ENCODE measurements around the gene PHF23. TPM values are rescaled to one million over a fixed set of nuclear protein-coding genes. Genes with fewer than 3 reads are reported as not detected.

The PHF23 gene
- total RNA-seq, 1 experiment from 2014 or later = 85.1 TPM

GRCh38 chr17:7260151-7260550 lies 20.9 kb upstream of the PHF23 start:
- Histone ChIP-seq H3K36me3 (ENCODE audit: insufficient read depth, low read length, poor library complexity, severe bottlenecking) (peaks cover 14% of the 10 kb centered on the region), H3K4me1 (ENCODE audit: insufficient read depth, low read length, poor library complexity, severe bottlenecking) (peaks cover 16% of the 10 kb centered on the region), H3K27me3 (replicated peaks; ENCODE audit: insufficient read depth, low read depth, low read length, poor library complexity) (no peaks in the 10 kb centered on the region), H3K9me3 (ENCODE audit: low read depth, low read length, poor library complexity, severe bottlenecking) (no peaks in the 10 kb centered on the region), H3K27ac (ENCODE audit: low read depth, low read length, poor library complexity, severe bottlenecking) (no peak overlapping the region), H3K4me3 (ENCODE audit: low read depth, low read length, poor library complexity, severe bottlenecking) (no peak overlapping the region)
- CTCF ChIA-PET = no interaction called here
- POLR2A ChIA-PET (ENCODE audit: low non-redundant PET) = no interaction called here
- intact Hi-C loops (cut with micrococcal nuclease; ENCODE audit: unreplicated experiment) = no loop called here
- TF ChIP-seq CTCF (conservative IDR thresholded peaks at IDR 0.05; ENCODE audit: low read depth, low read length) (no peak), EZH2 (IDR thresholded peaks at IDR 0.05; ENCODE audit: borderline replicate concordance, low read depth, low read length, poor library complexity, severe bottlenecking) (no peak)
- BruUV-seq (replicated peaks) = no TSS peak
- DNase-seq (ENCODE audit: low spot score) = no peak

GRCh38 chr17:7259555-7259889 lies 20.3 kb upstream of the PHF23 start:
- TF ChIP-seq EZH2 (IDR thresholded peaks at IDR 0.05; ENCODE audit: borderline replicate concordance, low read depth, low read length, poor library complexity, severe bottlenecking) (no peak), CTCF (conservative IDR thresholded peaks at IDR 0.05; ENCODE audit: low read depth, low read length) (no peak)
- Histone ChIP-seq H3K27me3 (replicated peaks; ENCODE audit: insufficient read depth, low read depth, low read length, poor library complexity) (no peaks in the 10 kb centered on the region), H3K36me3 (ENCODE audit: insufficient read depth, low read length, poor library complexity, severe bottlenecking) (peaks cover 20% of the 10 kb centered on the region), H3K27ac (ENCODE audit: low read depth, low read length, poor library complexity, severe bottlenecking) (peak overlapping the region; percentile 65), H3K9me3 (ENCODE audit: low read depth, low read length, poor library complexity, severe bottlenecking) (no peaks in the 10 kb centered on the region), H3K4me3 (ENCODE audit: low read depth, low read length, poor library complexity, severe bottlenecking) (no peak overlapping the region), H3K4me1 (ENCODE audit: insufficient read depth, low read length, poor library complexity, severe bottlenecking) (peaks cover 16% of the 10 kb centered on the region)
- CTCF ChIA-PET = interaction anchor here (0.6 kb wide), 1 partner anchor 102 kb away, joined by 8 read pairs; no protein-coding TSS in a partner anchor
- POLR2A ChIA-PET (ENCODE audit: low non-redundant PET) = interaction anchor here (0.5 kb wide), 1 partner anchor 1669 kb away, joined by 9 read pairs; no protein-coding TSS in a partner anchor
- no peak for DNase-seq (ENCODE audit: low spot score)
- no TSS peak for BruUV-seq (replicated peaks)
- intact Hi-C loops (cut with micrococcal nuclease; ENCODE audit: unreplicated experiment) = no loop called here

- Histone ChIP-seq H3K27me3 (replicated peaks; ENCODE audit: insufficient read depth, low read depth, low read length, poor library complexity) (no peaks in the 10 kb centered on the region), H3K4me1 (ENCODE audit: insufficient read depth, low read length, poor library complexity, severe bottlenecking) (peaks cover 16% of the 10 kb centered on the region), H3K27ac (ENCODE audit: low read depth, low read length, poor library complexity, severe bottlenecking) (peak overlapping the region; percentile 65), H3K9me3 (ENCODE audit: low read depth, low read length, poor library complexity, severe bottlenecking) (no peaks in the 10 kb centered on the region), H3K4me3 (ENCODE audit: low read depth, low read length, poor library complexity, severe bottlenecking) (no peak overlapping the region), H3K36me3 (ENCODE audit: insufficient read depth, low read length, poor library complexity, severe bottlenecking) (peaks cover 26% of the 10 kb centered on the region)
- BruUV-seq (replicated peaks) = no TSS peak
- CTCF ChIA-PET = interaction anchor here (0.6 kb wide), 1 partner anchor 101 kb away, joined by 8 read pairs; no protein-coding TSS in a partner anchor
- POLR2A ChIA-PET (ENCODE audit: low non-redundant PET) = interaction anchor here (0.6 kb wide), 2 partner anchors 229 to 442 kb away, joined by 4 to 8 read pairs; no protein-coding TSS in a partner anchor
- DNase-seq (ENCODE audit: low spot score) = peak; percentile 73
- TF ChIP-seq CTCF (conservative IDR thresholded peaks at IDR 0.05; ENCODE audit: low read depth, low read length) (no peak), EZH2 (IDR thresholded peaks at IDR 0.05; ENCODE audit: borderline replicate concordance, low read depth, low read length, poor library complexity, severe bottlenecking) (no peak)
- intact Hi-C loops (cut with micrococcal nuclease; ENCODE audit: unreplicated experiment) = no loop called here
Measured at GRCh38 chr17:7258731-7259554, 19.7 kb upstream of the PHF23 start.

Data from A673 (cell line).